Measurements from ENCODE around the gene TRIB2.

TRIB2 gene

DNA sequence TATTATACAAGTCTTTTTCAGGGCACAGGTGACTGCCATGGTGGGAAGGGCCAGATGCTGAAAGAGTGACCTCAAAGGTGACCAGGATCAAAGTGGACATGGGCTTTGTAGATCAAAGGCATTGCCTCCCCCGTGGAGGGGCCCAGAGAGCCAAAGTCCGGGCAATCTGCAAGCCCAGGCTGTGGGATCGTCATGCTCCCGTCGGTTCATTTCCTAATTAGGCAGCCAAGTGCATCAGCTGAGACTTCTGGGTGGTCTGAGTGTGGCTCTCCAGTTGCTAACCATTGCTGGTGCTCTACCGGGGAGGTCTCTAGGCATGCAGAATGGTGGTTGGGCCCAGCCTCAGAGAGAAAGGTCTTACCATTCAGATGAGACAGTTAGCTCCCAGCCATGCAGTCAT, 61.6 kb downstream of the TRIB2 start:
- H3K9me3 ChIP-seq (ENCODE audit: control insufficient read depth, low read length): no peaks in the 10 kb centered on the region
- H3K4me1 ChIP-seq (ENCODE audit: control insufficient read depth, insufficient read depth, low read length): no peaks in the 10 kb centered on the region
- H3K9ac ChIP-seq (ENCODE audit: low read length): no peak overlapping the region
- no peaks in the 10 kb centered on the region for H3K36me3 ChIP-seq (ENCODE audit: control insufficient read depth, insufficient read depth, low read length)
- H3K27me3 ChIP-seq (ENCODE audit: control insufficient read depth, insufficient read depth, low read length): no peaks in the 10 kb centered on the region
- no peak overlapping the region for H3K4me3 ChIP-seq (ENCODE audit: low read length)

DNA sequence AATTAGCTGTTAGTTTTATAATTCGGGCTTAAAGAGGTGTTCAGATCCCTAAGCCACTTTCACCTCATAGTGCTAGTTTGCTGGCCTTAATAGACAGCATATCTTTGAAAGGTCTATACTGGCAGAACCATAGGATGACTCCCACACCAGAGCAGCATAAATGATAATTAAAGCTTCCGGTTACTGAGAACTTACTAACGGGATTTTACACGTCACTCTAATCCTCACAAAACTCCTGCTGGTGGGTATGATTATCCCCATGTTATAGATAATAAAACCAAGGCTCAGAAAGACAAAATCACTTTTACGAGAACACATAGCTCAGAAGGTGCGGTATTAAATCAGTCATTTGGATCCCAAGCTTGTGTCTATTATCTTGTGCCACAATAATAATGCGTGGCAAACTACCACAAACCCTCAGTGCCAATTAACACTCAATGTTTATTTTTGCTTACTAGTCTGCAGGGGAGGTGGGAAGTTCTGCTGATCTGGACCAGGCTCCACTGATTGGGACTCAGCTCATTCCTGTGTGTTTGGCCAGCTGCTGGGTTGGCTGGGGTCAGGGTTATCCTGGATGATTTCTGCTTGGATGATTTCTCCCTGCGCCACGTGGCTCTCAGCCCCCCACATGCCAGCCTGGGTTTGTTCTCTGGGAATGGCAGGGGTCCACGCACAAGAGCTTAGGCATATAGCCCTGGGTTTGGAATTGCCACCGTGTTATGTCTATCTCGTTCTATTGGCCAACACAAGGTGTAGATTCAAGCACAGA, 62.3 kb downstream of the TRIB2 start:
- Histone ChIP-seq H3K9ac (ENCODE audit: low read length) (no peak overlapping the region), H3K27me3 (ENCODE audit: control insufficient read depth, insufficient read depth, low read length) (no peaks in the 10 kb centered on the region), H3K9me3 (ENCODE audit: control insufficient read depth, low read length) (no peaks in the 10 kb centered on the region), H3K4me1 (ENCODE audit: control insufficient read depth, insufficient read depth, low read length) (no peaks in the 10 kb centered on the region), H3K4me3 (ENCODE audit: low read length) (no peak overlapping the region), H3K36me3 (ENCODE audit: control insufficient read depth, insufficient read depth, low read length) (no peaks in the 10 kb centered on the region)

DNA sequence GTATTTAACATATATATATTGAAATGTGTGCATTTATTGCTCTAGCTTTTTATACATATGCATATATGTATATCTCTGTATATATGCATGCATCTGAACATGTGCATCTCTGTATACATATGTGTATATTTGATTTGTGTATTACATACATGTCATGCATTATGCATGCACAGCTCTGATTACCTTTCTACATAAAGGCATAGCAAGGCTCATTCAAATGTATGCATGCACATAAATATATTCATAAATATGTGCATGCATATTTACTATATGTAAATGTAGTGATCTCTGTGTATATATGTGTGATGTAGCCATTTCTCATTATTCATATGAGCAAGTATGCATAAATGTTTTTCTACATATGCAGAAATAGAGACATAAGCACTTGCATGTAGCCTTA, 64.6 kb downstream of the TRIB2 start:
- Histone ChIP-seq H3K27me3 (ENCODE audit: control insufficient read depth, insufficient read depth, low read length) (no peaks in the 10 kb centered on the region), H3K4me3 (ENCODE audit: low read length) (no peak overlapping the region), H3K36me3 (ENCODE audit: control insufficient read depth, insufficient read depth, low read length) (no peaks in the 10 kb centered on the region)

DNA sequence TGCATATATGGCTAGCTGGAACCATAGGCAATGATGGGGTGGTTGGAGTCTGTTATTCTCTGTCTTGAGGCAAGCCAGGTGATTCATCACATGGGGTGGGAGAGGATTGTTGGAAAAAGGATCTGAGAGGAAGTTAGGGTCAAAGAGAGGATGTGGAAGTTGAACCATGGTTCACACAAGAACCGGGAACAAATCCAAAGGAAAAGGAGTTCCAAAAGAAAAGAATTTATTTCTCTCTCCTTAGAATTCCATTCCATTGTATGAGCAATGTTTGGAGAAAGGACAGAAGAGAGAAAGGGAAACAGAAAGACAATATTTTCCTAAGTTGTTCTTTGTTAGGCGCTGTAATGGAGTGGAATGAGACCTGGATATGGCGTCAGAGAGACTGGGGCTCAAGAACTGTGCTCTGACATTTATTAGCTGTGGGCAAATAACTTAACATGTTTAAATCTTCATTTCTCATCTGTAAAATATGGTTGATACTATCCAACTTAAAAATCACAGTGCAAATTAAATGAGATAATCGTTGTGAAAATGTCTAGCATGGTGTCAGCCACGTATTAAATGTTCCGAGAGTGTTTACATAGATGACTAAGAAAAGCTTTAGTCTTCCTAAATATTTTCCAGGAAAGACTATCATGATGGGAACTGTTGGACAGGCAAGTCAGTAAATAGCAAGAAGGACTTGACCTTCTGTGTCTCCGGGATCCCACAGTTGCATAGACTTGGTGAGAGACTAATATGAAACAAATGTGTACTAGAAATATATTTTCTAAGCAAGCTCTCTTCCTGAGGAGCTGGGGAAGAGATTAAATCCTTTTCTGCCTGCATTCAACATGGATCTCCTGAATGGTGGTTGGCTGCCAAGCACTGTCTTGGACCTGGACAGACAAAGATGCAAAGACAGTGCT, 71.4 kb downstream of the TRIB2 start:
- no peak overlapping the region for H3K9ac ChIP-seq (ENCODE audit: low read length)
- H3K36me3 ChIP-seq (ENCODE audit: control insufficient read depth, insufficient read depth, low read length): no peaks in the 10 kb centered on the region
- no peak overlapping the region for H3K4me3 ChIP-seq (ENCODE audit: low read length)
- no peaks in the 10 kb centered on the region for H3K27me3 ChIP-seq (ENCODE audit: control insufficient read depth, insufficient read depth, low read length)
- no peaks in the 10 kb centered on the region for H3K4me1 ChIP-seq (ENCODE audit: control insufficient read depth, insufficient read depth, low read length)
- no peaks in the 10 kb centered on the region for H3K9me3 ChIP-seq (ENCODE audit: control insufficient read depth, low read length)

More for the DNA sequence above, 64.6 kb downstream of the TRIB2 start:
- Histone ChIP-seq H3K4me1 (ENCODE audit: control insufficient read depth, insufficient read depth, low read length) (no peaks in the 10 kb centered on the region), H3K9ac (ENCODE audit: low read length) (no peak overlapping the region), H3K9me3 (ENCODE audit: control insufficient read depth, low read length) (no peaks in the 10 kb centered on the region)

DNA sequence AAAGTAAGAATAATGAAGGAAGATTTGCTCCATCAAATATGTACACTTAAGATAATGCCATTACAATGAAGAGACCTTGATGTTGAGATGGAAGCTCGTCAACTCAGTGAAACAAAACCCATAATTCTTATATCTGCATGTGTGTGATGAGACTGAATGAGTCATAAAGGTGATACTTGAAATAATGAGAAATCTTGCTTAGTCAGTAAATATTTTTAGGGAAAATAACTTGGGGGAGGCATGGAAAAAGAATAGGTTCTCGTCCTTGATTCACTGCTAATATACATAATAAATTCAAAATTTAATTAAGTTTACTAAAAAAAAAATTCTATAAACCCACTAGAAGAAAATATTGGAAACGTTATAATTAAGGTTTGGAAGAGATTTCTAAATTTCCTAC, 75.2 kb downstream of the TRIB2 start:
- no peaks in the 10 kb centered on the region for H3K36me3 ChIP-seq (ENCODE audit: control insufficient read depth, insufficient read depth, low read length)
- H3K9me3 ChIP-seq (ENCODE audit: control insufficient read depth, low read length): no peaks in the 10 kb centered on the region
- H3K9ac ChIP-seq (ENCODE audit: low read length): no peak overlapping the region
- no peaks in the 10 kb centered on the region for H3K4me1 ChIP-seq (ENCODE audit: control insufficient read depth, insufficient read depth, low read length)
- no peak overlapping the region for H3K4me3 ChIP-seq (ENCODE audit: low read length)
- H3K27me3 ChIP-seq (ENCODE audit: control insufficient read depth, insufficient read depth, low read length): no peaks in the 10 kb centered on the region

All from mucosa of stomach (tissue), 1 donor.